ENCODE measurements around the gene SCMH1. TPM values are rescaled to one million over a fixed set of nuclear protein-coding genes. Genes with fewer than 3 reads are reported as not detected.
"Not testable (repeated sequence)": the region's sequence is repeated elsewhere in the genome, so short reads cannot be mapped to it uniquely, and the experiment has no call there.

The SCMH1 gene
- total RNA-seq, 6 donors from 2014 or later, result 31.4 to 54.5 (median 36.6) TPM

GRCh38 chr1:41215623-41216022 is 26.5 kb downstream of the SCMH1 start:
- no peak for ATAC-seq (ENCODE audit: low FRiP score in 2 of 2)
- H3K4me1 ChIP-seq, result no peaks in the 10 kb centered on the region
- no peak for TF ChIP-seq EP300 (IDR thresholded peaks at IDR 0.05)
- TF ChIP-seq, protein P1, sequence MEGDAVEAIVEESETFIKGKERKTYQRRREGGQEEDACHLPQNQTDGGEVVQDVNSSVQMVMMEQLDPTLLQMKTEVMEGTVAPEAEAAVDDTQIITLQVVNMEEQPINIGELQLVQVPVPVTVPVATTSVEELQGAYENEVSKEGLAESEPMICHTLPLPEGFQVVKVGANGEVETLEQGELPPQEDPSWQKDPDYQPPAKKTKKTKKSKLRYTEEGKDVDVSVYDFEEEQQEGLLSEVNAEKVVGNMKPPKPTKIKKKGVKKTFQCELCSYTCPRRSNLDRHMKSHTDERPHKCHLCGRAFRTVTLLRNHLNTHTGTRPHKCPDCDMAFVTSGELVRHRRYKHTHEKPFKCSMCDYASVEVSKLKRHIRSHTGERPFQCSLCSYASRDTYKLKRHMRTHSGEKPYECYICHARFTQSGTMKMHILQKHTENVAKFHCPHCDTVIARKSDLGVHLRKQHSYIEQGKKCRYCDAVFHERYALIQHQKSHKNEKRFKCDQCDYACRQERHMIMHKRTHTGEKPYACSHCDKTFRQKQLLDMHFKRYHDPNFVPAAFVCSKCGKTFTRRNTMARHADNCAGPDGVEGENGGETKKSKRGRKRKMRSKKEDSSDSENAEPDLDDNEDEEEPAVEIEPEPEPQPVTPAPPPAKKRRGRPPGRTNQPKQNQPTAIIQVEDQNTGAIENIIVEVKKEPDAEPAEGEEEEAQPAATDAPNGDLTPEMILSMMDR (IDR thresholded peaks at IDR 0.05), result no peak
- TF ChIP-seq POLR2A (IDR thresholded peaks at IDR 0.05), result no peak
- TF ChIP-seq POLR2AphosphoS5 (IDR thresholded peaks at IDR 0.05), result no peak
- H3K9me3 ChIP-seq, result no peaks in the 10 kb centered on the region
- no peak for DNase-seq
- peaks cover 0 to 6% (median 0%) of the 10 kb centered on the region in 4 donors for H3K36me3 ChIP-seq
- no peaks in the 10 kb centered on the region for H3K27me3 ChIP-seq
- H3K27ac ChIP-seq, result no peak overlapping the region
- H3K4me3 ChIP-seq, result no peak overlapping the region

DNA sequence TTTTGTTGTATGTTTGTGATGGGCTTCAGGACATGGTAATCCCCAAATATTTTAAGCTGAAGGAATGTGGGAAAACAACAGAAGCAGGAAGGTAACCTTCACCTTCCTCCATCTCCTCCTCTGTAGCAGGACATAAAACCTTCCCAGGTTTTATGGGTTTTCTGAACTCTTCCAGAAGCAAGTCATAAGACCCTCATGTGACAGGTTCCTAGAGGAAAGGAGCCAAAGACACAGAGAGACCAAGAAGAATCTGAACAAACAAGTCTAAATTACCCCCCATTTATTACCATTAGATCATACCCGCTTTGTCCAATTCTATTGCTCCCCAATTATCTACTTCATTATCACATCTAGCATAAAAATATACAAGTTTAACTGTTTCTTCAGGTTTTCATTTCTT is 28.8 kb downstream of the SCMH1 start:
- TF ChIP-seq, protein P1 (IDR thresholded peaks at IDR 0.05), result no peak
- no peak for TF ChIP-seq EP300 (IDR thresholded peaks at IDR 0.05)
- TF ChIP-seq POLR2A (IDR thresholded peaks at IDR 0.05), result no peak
- no peak for TF ChIP-seq POLR2AphosphoS5 (IDR thresholded peaks at IDR 0.05)
- 94 to 100% methylated on average over 1 of the region's 1 CpG for WGBS, 2 donors
- H3K4me3 ChIP-seq, result no peak overlapping the region
- no peaks in the 10 kb centered on the region for H3K36me3 ChIP-seq
- no peaks in the 10 kb centered on the region for H3K9me3 ChIP-seq
- H3K4me1 ChIP-seq, result no peaks in the 10 kb centered on the region
- DNase-seq (no peak), ATAC-seq (ENCODE audit: low FRiP score in 2 of 2) (no peak)
- H3K27me3 ChIP-seq, result no peaks in the 10 kb centered on the region
- H3K27ac ChIP-seq, result no peak overlapping the region

GRCh38 chr1:41211608-41212007 is 30.5 kb downstream of the SCMH1 start:
- not testable (repeated sequence) for H3K9me3 ChIP-seq; DNase-seq; H3K4me3 ChIP-seq; H3K4me1 ChIP-seq; H3K27ac ChIP-seq; ATAC-seq (ENCODE audit: low FRiP score in 2 of 2); H3K27me3 ChIP-seq; H3K36me3 ChIP-seq
- 100% methylated on average over 2 of the region's 2 CpGs for WGBS, 2 donors

DNA sequence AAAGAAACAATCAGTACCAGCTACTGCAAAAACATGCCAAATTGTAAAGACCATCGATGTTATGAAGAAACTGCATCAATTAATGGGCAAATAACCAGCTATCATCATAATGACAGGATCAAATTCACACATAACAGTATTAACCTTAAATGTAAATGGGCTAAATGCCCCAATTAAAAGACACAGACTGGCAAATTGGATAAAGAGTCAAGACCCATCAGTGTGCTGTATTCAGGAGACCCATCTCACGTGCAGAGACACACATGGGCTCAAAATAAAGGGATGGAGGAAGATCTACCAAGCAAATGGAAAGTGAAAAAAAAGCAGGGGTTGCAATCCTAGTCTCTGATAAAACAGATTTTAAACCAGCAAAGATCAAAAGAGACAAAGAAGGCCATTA is 35.1 kb downstream of the SCMH1 start:
- 90 to 100% methylated on average over 2 of the region's 2 CpGs for WGBS, 2 donors

GRCh38 chr1:41200728-41201127 is 41.4 kb downstream of the SCMH1 start:
- no peak overlapping the region for H3K27ac ChIP-seq
- peaks cover 0 to 3% (median 0%) of the 10 kb centered on the region in 4 donors for H3K9me3 ChIP-seq
- ATAC-seq (ENCODE audit: low FRiP score in 2 of 2) (no peak), DNase-seq (no peak)
- H3K4me1 ChIP-seq, result no peaks in the 10 kb centered on the region
- H3K27me3 ChIP-seq, result no peaks in the 10 kb centered on the region
- 72 to 88% methylated on average over 3 of the region's 3 CpGs for WGBS, 2 donors
- no peaks in the 10 kb centered on the region for H3K36me3 ChIP-seq
- no peak overlapping the region for H3K4me3 ChIP-seq
- TF ChIP-seq EP300 (IDR thresholded peaks at IDR 0.05), result no peak
- no peak for TF ChIP-seq POLR2A (IDR thresholded peaks at IDR 0.05)
- no peak for TF ChIP-seq POLR2AphosphoS5 (IDR thresholded peaks at IDR 0.05)
- TF ChIP-seq, protein P1 (IDR thresholded peaks at IDR 0.05), result no peak

More for the DNA sequence above, 35.1 kb downstream of the SCMH1 start:
- H3K4me1 ChIP-seq; DNase-seq; H3K36me3 ChIP-seq; H3K9me3 ChIP-seq; ATAC-seq (ENCODE audit: low FRiP score in 2 of 2); H3K27me3 ChIP-seq; H3K27ac ChIP-seq; H3K4me3 ChIP-seq: not testable (repeated sequence)

DNA sequence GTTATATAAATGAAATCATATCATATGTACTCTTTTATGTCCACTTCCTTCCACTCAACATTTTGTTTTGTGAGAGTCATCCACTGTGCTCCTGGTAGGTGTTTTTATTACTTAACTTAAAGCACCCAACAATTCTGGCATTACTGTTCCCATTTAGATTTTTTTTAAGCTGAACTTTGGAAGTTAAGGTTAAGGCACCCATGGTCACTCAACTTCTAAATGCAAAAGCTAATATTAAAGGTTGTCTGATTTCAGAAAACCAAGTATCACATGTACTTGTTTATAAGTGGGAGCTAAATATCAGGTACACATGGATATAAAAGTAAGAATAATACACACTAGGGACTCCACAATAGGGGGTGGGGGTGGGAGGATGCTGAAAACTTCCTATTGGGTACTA is 42.7 kb downstream of the SCMH1 start:
- DNase-seq, result no peak
- Histone ChIP-seq H3K4me1 (no peaks in the 10 kb centered on the region), H3K36me3 (no peaks in the 10 kb centered on the region), H3K4me3 (no peak overlapping the region), H3K9me3 (peaks cover 0 to 3% (median 0%) of the 10 kb centered on the region in 4 donors), H3K27ac (no peak overlapping the region), H3K27me3 (no peaks in the 10 kb centered on the region)
- no peak for ATAC-seq (ENCODE audit: low FRiP score in 2 of 2)
- TF ChIP-seq POLR2A (IDR thresholded peaks at IDR 0.05) (no peak), POLR2AphosphoS5 (IDR thresholded peaks at IDR 0.05) (no peak), EP300 (IDR thresholded peaks at IDR 0.05) (no peak)
- TF ChIP-seq, protein P1 (IDR thresholded peaks at IDR 0.05), result no peak

All from upper lobe of left lung (tissue), 6 donors.